GM12892 (cell line): ENCODE data around the gene MTARC1.

Experiments used
- POLR2AphosphoS5 ChIP-seq: IDR thresholded peaks from 2 replicates; pipeline ENCODE4 v1.6.1; 2011; ENCODE audit warnings: low read depth, low read length, control low read depth
- TAF1 ChIP-seq: IDR thresholded peaks from 2 replicates; pipeline ENCODE4 v1.6.1; 2011; ENCODE audit warnings: low read depth, mild to moderate bottlenecking, control low read depth, low read length, borderline replicate concordance

DNA sequence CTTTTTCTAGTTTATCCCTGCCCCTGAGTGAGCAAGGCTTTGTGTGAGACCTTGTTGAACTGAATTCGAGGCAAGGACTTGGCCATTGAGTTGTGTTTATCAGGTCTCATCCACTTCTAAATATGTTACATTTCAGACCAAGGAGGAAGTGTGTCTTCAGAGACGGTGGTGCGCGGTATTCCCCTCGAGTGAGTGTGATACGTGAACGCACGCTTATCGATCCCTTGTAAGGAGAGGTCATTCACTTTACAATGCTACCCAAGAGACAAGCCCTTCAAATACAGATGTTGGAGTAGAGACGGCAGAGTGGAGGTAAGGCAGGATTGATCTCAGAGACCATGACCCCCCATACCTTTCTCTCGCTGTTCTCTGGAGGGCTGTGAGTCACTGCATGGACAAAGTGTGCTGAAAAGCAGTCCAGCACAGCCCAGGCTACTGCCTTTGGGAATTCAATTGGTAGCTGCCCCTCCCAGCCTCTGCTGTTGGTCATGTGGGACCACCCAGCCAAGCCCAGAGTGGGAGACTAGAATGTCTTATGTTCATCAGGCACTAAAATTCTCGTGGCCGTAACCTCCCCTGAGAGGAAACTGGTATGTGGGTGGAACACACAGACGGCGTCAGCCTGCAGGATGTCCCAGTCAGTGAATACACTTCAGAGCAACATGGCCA, 16.3 kb upstream of the MTARC1 start:
- peak; percentile 57 for TF ChIP-seq POLR2AphosphoS5
- TF ChIP-seq TAF1 = peak; percentile 41; the same call in 1 of the 2 replicates
